ENCODE measurements around the gene MOBP.

MOBP gene

DNA sequence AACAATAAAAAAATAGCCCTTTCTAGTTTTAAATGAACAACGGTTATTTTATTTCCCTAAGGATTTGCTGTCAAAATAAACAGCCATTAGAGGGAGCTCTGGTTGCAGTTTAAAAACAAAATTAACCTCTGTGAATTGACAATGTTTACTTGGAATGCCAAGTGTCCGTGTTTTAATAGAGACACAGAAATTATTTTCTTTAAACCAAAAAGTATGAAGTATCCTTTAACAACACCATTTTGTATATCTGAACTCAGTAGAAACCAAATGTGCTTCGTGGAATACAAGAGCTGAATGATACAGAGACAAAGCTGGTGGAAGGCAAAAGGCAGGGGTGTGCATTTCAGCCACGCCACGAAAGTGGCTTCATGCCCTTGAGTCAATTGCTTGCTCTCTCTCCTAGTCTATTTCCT is 74.4 kb downstream of the MOBP start:
- peak; percentile 33 for DNase-seq (ENCODE audit: low spot score)

DNA sequence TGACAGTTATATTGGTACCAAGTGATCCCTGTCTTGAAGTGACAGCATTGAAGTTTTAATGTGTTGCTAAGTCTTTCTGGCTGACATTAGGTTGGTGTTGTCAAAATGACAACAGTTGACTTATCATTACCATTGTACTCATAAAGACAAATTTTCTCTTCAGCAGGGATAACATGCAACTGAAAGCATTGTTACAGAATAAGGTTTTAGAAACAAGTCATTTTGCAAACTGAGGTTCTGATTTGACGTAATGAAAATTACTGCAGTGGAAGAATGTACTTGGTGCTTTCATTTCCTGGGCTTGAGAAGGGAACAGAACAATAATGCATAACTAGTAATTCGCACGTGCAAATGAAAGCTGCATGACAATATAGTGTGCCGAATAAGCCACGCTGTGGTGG is 75.1 kb downstream of the MOBP start:
- no peak for DNase-seq (ENCODE audit: low spot score)

DNA sequence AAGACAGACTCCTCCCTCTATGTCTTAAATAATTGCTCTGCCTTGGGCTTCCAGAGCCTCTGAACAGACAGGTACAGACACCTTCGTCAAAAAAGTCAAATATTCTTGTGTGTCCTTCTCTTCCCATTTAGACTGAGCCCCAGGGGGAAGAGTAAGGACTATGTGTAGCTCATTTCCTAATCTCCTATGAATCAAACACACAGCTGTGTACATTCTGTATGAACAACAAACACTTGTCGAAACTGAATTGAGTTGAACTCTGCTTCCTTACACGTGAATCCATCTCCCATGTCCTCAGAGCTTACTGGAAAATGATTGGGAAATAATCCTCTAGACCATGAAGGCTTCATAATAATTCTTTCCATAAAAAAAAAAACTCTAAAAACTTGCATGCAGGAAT is 80.8 kb downstream of the MOBP start:
- DNase-seq (ENCODE audit: low spot score), result no peak

DNA sequence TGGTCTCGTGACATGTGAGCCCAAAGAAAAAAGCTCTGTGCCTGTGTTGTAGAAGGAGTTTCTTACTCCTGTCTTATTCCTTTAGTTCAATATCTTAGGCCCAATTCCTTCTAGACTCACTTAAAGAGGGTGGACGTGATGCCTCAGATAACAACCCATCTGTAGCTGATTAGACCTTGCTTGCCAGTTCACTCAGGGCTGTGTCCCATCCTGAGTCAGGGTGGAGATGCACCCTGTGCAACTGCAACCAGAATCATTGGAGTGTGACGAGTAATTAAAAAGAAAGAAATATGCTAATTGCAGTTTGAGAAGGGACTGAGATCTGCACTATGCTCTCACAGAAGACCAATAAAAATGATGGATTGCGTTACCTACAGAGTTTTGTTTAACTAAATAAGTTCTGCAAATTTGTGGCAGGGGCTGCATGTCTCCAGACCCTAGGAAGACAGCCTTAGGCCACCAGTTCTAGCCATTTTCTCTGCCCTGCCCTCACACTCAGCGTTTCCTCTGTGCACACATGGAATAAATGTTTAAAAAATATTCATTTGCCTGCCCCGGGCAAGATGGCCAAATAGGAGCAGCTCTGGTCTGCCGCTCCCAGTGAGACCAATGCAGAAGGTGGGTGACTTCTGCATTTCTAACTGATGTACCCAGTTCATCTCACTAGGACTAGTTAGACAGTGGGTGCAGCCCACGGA is 83.0 kb downstream of the MOBP start:
- no peak for DNase-seq (ENCODE audit: low spot score)
